GM21447 (cell line): ENCODE measurements around the gene RASAL2.
"Not testable (repeated sequence)": the region's sequence is repeated elsewhere in the genome, so short reads cannot be mapped to it uniquely, and the experiment has no call there.

Experiments
- ATAC-seq: cut with Tn5 transposase; IDR thresholded peaks from one replicate; pipeline ENCODE4 v1.9.1; 2021; ENCODE audit not compliant: unreplicated experiment

The RASAL2 gene

GRCh38 chr1:178223289-178223688, 129.4 kb downstream of the RASAL2 start:
- ATAC-seq = no peak

GRCh38 chr1:178224358-178224757, 130.5 kb downstream of the RASAL2 start:
- no peak for ATAC-seq

DNA sequence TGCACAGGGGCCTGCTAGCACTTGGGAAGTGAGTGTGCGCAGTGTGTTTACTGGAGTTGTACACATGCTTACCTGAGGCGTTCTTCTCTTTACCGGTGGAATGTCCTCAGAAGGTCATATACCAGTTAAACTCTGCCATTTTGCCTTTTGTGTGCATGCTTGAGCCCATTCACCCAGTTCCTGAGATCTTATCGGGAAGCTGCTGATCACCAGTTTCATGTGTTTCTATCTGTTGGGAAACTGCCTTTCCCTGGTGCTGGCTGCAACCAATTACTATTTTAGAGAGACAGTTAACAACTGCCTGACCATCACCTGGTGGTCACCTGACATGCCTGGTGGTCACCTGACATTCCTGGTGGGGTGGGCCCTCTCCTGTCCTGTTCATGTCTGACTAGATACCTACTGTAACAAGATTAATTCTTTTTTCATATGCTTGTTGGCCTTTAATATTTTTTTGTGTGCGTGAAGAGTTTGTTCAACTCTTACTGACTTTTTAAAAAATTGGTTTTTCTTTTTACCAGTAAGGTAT, 137.0 kb downstream of the RASAL2 start:
- no peak for ATAC-seq

DNA sequence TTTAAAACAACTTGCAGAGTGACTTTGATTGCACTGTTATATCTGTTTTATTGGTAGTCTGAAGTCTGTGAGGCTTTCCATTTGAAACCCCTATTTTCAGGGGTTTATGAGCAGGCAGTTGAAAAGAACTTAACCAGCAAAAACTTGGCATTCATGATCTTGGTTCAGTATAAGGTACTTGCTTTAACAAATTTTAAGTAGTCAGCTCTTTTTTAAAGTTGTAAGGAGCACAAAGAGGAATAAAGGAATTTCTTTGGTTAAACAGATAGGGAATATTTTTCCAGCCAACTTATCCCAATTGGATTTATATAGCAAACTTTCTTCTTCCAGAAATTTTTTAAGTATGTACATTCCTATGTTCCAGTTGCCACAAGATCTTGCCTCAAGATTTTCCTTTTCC, 138.2 kb downstream of the RASAL2 start:
- no peak for ATAC-seq

DNA sequence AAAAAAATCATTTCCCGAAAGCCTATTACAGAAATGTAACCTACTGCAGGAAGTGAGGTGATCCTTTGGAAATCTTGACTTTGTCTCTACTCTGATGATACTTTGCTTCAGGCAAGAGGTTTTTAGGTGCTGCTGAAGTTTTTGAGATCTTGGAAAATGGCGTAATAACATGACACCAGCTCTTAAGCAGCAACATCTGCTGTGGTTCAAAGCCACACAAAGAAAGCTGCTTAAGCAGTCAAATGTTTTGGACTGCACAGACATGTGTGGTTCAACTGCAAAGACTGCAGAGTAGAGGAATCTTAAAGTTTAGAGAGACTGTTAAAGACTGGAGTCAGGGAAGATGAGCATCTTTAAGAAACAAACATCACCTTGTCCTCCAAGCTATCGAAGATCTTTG, 139.0 kb downstream of the RASAL2 start:
- no peak for ATAC-seq

- ATAC-seq = no peak
Measured at GRCh38 chr1:178237121-178237520, 143.2 kb downstream of the RASAL2 start.

DNA sequence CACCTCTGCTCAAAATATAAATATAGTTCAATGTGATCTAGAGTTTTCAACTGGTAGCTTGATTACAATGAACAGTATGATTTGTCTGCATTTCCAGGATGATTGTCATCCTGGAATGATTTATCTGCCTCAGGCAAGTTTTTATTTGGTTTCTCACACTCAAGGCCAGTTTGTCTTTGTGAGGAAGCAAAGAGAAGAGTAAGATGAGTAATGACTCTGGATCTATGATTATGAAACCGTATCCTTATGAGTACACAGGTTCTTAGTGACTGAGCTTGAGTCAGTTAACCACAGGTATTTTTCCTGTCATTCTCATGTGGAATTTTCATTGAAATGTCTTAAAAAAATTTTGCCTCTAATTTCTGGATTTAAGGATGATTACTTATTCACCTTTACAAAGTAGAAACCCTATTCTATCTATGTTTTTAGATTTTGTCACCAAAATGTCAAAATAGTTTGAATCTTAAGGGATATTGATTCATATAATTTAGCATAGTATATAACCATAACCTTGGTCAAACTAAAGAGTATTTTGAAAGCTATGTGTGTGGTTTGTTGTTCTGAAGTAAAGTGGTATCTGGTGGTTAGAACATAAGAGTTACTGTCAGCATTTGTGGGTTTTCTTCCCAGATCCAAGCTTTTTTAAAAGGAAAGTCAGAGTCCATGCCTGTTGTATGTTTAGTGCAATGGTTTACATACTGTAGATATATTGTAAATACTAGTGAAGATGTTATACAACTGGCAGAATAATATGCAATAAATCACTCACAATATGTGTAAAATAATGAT, 145.0 kb downstream of the RASAL2 start:
- ATAC-seq = no peak

DNA sequence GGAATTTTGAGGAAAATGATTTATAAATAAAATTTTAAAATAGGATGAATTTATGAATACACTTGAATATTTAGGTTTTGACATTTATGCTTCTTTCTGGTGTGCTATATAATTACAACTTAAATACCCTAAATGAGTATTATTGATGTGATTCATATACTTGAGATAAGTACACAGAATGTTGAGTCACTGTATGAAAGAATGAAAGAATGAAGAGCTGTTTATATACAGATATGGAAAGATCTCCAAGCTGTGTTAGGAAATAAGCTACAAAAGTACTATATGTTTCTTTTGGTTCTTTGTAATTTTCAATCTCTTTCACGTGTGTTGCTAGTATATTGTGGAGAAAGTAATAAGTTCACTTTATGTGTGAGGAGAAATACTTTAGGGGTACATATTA, 147.2 kb downstream of the RASAL2 start:
- ATAC-seq = no peak

- no peak for ATAC-seq
Measured at GRCh38 chr1:178241837-178242236, 147.9 kb downstream of the RASAL2 start.

- no peak for ATAC-seq
Measured at GRCh38 chr1:178243119-178243518, 149.2 kb downstream of the RASAL2 start.

DNA sequence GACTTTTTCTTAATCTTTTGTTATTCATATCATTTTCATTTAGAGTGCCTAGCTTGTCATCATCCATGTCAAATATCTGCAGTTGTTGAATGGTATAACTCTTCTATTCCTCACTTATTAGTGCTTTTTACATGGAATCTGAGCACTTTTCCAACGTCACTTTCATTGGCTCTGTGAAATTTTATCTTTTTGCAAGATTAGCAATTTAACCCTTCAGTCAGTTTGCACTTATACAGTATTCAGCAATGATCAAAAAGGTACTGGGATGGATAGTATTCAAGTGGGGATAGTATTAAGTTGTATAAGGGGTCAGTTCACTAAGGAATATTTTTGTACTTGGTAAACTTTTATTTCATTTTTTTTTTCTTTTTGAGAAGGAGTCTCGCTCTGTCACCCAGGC, 150.0 kb downstream of the RASAL2 start:
- no peak for ATAC-seq

DNA sequence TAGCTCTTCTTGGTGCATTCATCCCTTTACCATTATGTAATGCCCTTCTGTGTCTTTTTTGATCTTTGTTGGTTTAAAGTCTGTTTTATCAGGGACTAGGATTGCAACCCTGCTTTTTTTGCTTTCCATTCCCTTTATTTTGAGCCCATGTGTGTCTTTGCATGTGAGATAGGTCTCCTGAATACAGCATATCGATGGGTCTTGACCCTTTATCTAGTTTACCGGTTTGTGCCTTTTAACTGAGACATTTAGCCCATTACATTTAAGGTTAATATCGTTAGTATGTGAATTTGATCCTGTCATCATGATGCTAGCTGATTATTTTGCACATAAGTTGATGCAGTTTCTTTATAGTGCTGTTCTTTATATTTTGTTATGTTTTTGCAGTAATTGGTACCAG, 154.4 kb downstream of the RASAL2 start:
- ATAC-seq = not testable (repeated sequence)

DNA sequence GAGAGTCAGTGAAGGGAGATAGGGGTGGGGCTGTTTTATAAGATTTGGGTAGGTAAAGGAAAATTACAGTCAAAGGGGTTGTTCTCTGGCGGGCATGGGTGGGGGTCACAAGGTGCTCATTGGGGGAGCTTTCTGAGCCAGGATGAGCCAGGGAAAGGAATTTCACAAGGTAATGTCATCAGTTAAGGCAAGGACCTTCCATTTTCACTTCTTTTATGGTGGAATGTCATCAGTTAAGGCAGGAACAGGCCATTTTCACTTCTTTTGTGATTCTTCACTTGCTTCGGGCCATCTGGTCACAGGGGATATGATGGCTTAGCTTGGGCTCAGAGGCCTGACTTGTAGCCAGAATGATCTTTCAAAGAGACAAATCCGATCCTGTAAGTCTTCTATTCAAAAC, 159.7 kb downstream of the RASAL2 start:
- ATAC-seq = not testable (repeated sequence)

- ATAC-seq = no peak
Measured at GRCh38 chr1:178254433-178254832, 160.5 kb downstream of the RASAL2 start.

GRCh38 chr1:178258536-178258935, 164.6 kb downstream of the RASAL2 start:
- no peak for ATAC-seq

DNA sequence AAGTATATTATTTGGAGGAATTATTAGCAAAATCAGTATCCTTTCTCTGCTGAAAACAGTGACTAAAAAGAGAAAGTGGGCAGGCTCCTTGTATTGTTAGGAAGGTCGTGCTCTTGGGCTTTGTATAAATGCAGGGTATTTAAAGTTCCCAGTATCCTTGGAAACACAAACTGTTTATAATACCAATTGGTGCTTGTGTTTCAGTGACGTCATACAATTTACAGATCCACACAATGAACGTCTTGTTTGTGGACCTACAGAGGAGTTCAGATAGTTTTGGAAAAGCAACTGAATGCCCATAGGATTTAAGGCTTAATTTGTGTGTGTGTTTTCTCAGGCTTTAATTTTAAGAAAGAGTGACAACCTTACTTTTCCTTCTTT, 168.2 kb downstream of the RASAL2 start:
- no peak for ATAC-seq

GRCh38 chr1:178263341-178263740, 169.4 kb downstream of the RASAL2 start:
- no peak for ATAC-seq

- no peak for ATAC-seq
Measured at GRCh38 chr1:178266113-178266512, 172.2 kb downstream of the RASAL2 start.

GRCh38 chr1:178266619-178267066, 172.7 kb downstream of the RASAL2 start:
- ATAC-seq = no peak

DNA sequence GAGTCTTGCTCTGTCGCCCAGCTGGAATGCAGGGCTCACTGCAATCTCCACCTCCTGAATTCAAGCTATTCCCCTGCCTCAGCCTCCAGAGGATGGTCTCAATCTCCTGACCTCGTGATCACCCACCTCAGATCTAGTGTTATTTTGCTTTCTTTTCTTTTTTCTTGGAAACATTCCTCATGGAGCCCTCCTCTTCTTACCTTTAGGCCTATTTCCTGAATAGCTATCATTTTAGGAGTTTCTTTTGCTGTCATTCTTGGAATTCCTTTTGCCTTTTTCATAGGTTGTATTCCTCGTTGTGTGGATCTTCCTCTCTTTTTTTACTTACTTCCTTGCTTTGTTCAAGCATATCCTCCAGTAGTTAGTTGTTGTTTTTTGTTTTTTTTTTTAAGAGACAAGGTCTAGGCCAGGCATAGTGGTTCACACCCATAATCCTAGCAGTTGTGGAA, 173.8 kb downstream of the RASAL2 start:
- ATAC-seq = no peak

DNA sequence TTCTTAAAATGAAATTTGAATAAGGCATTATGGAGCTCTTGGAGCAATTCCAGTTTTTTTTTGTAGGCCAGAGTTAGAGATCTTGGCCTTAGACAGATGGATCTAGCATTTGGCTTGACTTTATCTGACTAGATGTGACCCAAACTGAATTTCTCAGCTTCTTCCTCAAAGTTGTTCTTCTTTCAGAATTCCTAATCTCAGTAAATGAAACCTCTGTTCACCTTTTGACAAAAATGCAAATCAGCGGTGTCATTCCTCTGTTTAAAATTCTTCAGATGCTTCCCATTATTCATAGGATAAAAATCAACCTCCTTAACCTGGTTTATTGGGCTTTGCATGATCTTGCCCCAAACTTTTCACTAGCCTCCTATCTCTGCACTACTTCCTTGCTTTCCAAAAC, 177.6 kb downstream of the RASAL2 start:
- ATAC-seq = no peak

- no peak for ATAC-seq
Measured at GRCh38 chr1:178273707-178274410, 180.0 kb downstream of the RASAL2 start.
